HG03378 (cell line): ENCODE results near the gene AHCY.
"Not testable (repeated sequence)": the region's sequence is repeated elsewhere in the genome, so short reads cannot be mapped to it uniquely, and the experiment has no call there.

ENCODE experiments used
- ATAC-seq: cut with Tn5 transposase; IDR thresholded peaks from one replicate; pipeline ENCODE4 v1.9.1; 2021; ENCODE audit warnings: mild to moderate bottlenecking, moderate library complexity; ENCODE audit not compliant: unreplicated experiment

The AHCY gene

GRCh38 chr20:34328207-34328606 is 25.1 kb upstream of the AHCY start:
- not testable (repeated sequence) for ATAC-seq

DNA sequence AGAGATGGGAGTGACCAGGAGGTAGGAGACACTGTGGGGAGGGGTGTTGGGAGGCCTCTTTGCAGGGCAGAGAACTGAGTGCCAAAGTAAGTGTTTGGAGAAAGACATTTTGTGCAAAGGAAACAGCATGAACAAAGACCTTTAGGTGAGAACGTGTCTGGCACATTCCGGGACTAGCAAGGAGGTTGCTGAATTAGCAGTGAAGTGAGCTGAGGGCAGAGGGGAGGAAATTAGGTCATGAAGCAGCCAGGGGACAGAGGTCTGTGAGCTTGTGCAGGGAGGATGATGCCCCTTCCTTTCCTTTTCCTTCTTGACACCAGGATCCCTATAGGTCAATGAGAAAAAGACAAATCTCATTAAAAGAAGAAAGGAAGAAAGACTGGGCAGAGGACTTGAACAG is 21.4 kb upstream of the AHCY start:
- no peak for ATAC-seq

- ATAC-seq, result no peak
These were observed 19.3 kb upstream of the AHCY start for GRCh38 chr20:34322267-34323105.

DNA sequence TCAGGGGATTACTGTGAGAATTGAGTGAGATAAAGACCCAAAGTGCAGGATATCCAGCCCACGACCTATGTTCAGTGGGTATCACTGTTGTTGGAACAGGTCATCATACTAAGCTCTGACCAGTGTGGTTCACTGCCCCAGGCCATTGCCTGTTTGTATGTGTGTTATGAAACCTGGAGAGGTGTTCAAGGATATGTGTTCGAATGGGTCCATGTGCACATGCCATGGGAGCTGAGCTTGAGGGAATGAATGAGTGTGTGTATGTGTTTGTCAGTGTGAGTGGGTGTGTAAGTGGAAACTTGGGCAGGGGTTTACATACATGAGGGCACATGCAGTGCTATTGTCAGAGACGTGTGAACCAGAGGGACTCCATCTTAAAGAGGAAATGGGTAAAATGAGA is 17.7 kb upstream of the AHCY start:
- no peak for ATAC-seq

GRCh38 chr20:34318609-34319443 is 15.7 kb upstream of the AHCY start:
- no peak for ATAC-seq

- no peak for ATAC-seq
These were observed 13.2 kb upstream of the AHCY start for GRCh38 chr20:34316196-34316814.

- ATAC-seq, result no peak
These were observed 12.1 kb upstream of the AHCY start for GRCh38 chr20:34315236-34315635.

DNA sequence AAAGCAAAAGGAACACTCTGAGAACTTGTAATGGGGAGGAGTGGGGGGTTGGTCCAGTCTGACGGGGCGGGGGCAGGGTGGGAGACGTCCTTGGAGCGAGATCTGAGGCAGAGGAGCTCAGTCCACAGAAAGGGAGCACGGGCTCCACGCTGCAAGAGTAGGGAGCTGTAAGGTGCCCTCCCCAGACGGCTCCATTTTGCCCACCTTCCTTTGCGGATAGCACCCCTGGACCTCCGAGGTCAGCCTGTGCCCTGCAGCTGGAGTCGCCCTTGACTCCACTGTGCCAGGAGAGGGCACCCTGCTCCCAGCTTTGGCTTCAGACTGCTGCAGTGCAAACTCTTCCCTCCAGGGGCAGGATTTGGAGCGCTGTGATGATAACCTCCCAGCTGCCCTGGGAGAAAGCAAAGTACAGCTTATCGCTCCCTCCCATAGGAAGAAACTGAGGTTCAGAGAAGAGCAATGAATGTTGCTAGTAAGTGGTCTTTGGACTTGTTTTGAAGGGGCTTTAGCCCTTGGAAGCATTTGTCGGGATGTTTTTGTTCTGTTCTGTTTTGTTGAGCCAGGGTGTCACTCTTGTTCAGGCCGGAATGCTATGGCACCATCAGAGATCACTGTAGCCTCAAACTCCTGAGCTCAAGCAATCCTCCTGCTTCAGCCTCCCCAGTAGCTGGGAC is 9.5 kb upstream of the AHCY start:
- ATAC-seq, result peak; percentile 59

DNA sequence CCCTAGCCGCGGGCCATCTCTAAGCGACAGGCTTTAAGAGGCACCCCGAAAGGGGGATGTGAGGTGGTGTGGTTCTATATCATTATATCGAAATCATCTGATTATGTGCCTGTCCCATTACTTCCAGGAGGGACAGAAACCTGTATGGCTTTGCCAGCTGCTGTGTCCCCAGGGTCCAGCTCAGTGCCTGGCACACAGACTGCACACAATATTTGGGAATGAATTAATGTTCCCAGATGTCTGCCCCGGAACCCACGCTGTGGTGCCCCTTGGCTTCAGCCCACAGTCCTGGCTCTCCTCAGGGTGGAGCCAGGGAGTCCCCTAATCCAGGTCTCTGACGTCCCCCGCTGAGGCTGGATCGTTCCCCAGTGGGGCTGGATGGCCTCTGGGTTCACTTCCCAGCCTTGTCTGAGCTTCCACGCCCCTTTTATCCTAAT is 8.9 kb upstream of the AHCY start:
- ATAC-seq, result no peak

DNA sequence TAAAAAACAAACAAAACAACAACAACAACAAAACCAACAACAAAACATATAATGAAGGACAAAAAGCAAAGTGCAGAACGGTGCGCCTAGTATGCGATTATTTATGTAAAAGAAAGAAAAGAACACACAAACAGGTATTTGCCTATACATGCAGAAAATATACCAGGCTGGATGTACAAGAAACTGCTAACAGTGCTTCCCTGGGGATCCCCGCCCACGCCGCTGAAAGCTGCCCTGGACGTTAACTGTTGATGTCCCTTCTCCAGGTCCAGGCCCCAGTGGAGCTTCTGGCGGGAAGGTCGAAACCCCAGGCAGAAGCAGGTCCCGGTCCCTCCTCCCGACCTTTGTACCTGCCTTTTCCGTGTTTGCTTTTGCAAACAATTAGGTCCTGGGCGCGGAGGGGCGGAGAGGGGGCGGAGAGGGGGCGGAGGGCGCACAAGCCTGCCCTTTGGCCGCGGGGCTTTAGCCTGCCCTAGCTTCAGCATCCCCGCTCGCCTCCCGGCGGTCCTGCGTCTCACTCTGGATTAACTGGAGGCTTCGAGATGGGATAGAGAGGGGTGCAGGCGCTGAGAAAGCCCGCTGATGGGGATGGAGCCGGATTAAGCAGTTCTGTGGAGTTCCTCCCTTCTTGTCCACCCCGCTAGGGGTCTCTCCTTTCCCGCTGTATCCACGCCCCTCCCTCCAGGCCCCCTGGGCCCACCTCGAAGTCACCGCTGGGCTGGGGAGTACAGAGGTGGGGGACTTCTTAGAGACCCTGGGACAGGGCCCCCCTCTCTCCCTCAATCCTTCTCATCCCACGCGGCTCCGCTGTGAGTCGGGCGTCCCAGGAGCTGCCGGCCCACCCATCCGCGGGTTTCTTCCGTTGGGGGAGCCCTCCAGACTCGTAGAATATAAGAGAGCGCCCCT is 8.2 kb upstream of the AHCY start:
- ATAC-seq, result no peak

GRCh38 chr20:34310481-34311117 is 7.4 kb upstream of the AHCY start:
- ATAC-seq, result no peak

GRCh38 chr20:34309691-34310090 is 6.5 kb upstream of the AHCY start:
- no peak for ATAC-seq

DNA sequence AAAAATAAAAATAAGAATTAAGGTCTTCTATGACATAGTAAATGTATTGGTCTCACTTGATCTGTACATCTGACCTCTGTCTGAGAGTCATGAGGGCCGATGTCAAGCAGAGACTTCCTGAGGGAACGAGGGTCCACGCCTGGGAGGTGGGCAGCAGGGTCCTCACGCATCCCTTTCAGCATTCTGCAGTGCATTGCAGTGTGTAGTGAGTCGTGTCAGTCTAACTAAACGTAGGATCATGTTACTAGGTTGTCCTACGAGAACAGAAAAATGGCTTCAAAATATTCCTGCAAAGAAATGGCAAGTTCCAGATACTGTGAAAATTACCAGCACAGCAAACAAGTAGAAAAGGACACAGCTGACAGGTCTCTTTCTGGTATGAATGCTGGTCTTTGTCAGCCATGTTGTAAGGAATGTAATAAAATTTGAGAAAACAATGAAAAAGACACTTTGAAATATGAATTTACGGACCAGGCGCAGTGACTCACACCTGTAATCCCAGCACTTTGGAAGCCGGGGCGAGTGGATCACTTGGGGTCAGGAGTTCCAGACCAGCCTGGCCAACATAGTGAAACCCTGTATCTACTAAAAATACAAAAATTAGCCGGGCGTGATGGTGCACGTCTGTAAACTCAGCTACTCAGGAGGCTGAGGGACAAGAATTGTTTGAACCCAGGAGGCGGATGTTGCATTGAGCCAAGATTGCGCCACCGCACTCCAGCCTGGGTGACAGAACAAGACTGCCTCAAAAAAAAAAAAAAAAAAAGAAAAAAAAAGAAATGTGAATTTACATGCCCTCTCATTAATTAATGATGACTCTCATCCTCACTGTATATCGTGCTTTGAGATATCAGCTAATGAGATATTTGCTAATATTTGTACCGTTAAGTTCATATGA is 2.4 kb upstream of the AHCY start:
- no peak for ATAC-seq

- ATAC-seq, result no peak
These were observed 838 bp downstream of the AHCY start for GRCh38 chr20:34302312-34302722.

- no peak for ATAC-seq
These were observed 1.4 kb downstream of the AHCY start for GRCh38 chr20:34301587-34302311.

GRCh38 chr20:34300809-34301586 is 2.2 kb downstream of the AHCY start:
- ATAC-seq, result no peak

DNA sequence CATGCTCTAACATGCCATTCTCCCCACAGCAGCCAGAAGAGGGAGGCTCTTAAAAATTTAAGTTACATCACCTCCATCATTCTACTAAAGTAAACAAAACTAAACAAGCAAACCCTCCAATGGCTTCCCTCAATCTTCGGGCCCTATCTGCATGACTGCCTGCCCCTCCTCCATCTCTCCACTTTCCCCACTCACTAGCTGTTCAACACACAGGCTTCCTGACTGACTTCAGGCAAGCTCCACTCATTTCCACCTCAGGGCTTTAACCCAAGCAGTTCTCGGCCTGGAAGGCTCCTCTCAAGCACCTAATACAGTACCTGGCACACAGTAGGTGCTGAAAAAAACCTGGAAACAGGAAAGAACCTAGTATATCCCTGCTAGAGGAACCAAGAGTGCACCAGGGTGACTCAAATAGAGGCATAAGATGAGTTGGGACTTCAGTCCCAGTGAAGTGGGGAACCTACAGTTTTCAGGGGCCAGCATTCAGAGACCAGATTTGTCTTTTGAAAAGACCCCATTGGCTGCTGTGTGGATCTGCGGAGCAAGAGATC is 2.8 kb downstream of the AHCY start:
- ATAC-seq, result no peak
